ENCODE results near the gene LNX2.
A peak's percentile ranks its signal among the peaks of the same experiment; 100 is the strongest.

The LNX2 gene

GRCh38 chr13:27620377-27621115 lies at the start of gene LNX2 (continued):
- 0 out of 2 replicates have a peak, but pooled peaks have one; percentile 76 for TF ChIP-seq ZNF501 (tag by site-specific recombination; IDR thresholded peaks at IDR 0.05)
- TF ChIP-seq ZBTB7A (tag by site-specific recombination; IDR thresholded peaks at IDR 0.05; ENCODE audit: low read depth), result no peak; the same call in 1 of the 2 replicates
- peak; percentile 85 for TF ChIP-seq ZBTB26 (tag by site-specific recombination; optimal IDR thresholded peaks at IDR 0.05)
- TF ChIP-seq ZNF2 (tag by site-specific recombination; IDR thresholded peaks at IDR 0.05), result peak; percentile 73; the same call in 1 of the 2 replicates
- TF ChIP-seq MEIS1 (CRISPR knock-in tag; IDR thresholded peaks at IDR 0.05; ENCODE audit: borderline replicate concordance), result no peak
- no peak for TF ChIP-seq ZNF529 (tag by site-specific recombination; IDR thresholded peaks at IDR 0.05; ENCODE audit: insufficient replicate concordance)
- TF ChIP-seq ZNF707 (tag by site-specific recombination; IDR thresholded peaks at IDR 0.05), result no peak
- no peak for TF ChIP-seq ELK4 (IDR thresholded peaks at IDR 0.05; ENCODE audit: borderline replicate concordance, low read depth, low read length)
- peak; percentile 20; the same call in 1 of the 2 replicates for TF ChIP-seq ZNF76 (tag by site-specific recombination; IDR thresholded peaks at IDR 0.05; ENCODE audit: borderline replicate concordance, low read depth)
- no peak for TF ChIP-seq ZNF785 (tag by site-specific recombination; IDR thresholded peaks at IDR 0.05)
- TF ChIP-seq ZNF23 (tag by site-specific recombination; IDR thresholded peaks at IDR 0.05; ENCODE audit: borderline replicate concordance), result no peak
- TF ChIP-seq ZNF146 (tag by site-specific recombination; IDR thresholded peaks at IDR 0.05), result peak; percentile 29; the same call in 1 of the 2 replicates
- no peak for TF ChIP-seq ZNF350 (tag by site-specific recombination; IDR thresholded peaks at IDR 0.05)
- TF ChIP-seq ZNF558 (tag by site-specific recombination; IDR thresholded peaks at IDR 0.05), result no peak
- no peak for TF ChIP-seq ZNF426 (tag by site-specific recombination; IDR thresholded peaks at IDR 0.05)
- no peak for TF ChIP-seq ZNF148 (tag by site-specific recombination; IDR thresholded peaks at IDR 0.05; ENCODE audit: borderline replicate concordance)
- peak; percentile 72; the same call in 1 of the 2 replicates for TF ChIP-seq ZBTB10 (tag by site-specific recombination; IDR thresholded peaks at IDR 0.05)
- no peak; the same call in none of the 2 replicates for TF ChIP-seq KLF17 (tag by site-specific recombination; IDR thresholded peaks at IDR 0.05)
- 0 out of 2 replicates have a peak, but pooled peaks have one; percentile 47 for TF ChIP-seq ZNF837 (tag by site-specific recombination; IDR thresholded peaks at IDR 0.05)
- no peak for TF ChIP-seq ZNF658 (tag by site-specific recombination; IDR thresholded peaks at IDR 0.05)
- peak; percentile 86; the same call in 1 of the 2 replicates for TF ChIP-seq SCRT1 (tag by site-specific recombination; IDR thresholded peaks at IDR 0.05; ENCODE audit: borderline replicate concordance)
- TF ChIP-seq ZNF19 (tag by site-specific recombination; IDR thresholded peaks at IDR 0.05; ENCODE audit: low read depth), result no peak
- peak; percentile 52 for TF ChIP-seq ZNF600 (tag by site-specific recombination; IDR thresholded peaks at IDR 0.05)
- TF ChIP-seq ZNF777 (tag by site-specific recombination; IDR thresholded peaks at IDR 0.05; ENCODE audit: borderline replicate concordance), result peak; percentile 67; the same call in 1 of the 2 replicates
- no peak for TF ChIP-seq BCL6B (tag by site-specific recombination; IDR thresholded peaks at IDR 0.05)
- 0 out of 2 replicates have a peak, but pooled peaks have one; percentile 42 for TF ChIP-seq BCL11B (tag by site-specific recombination; IDR thresholded peaks at IDR 0.05; ENCODE audit: low read depth)
- no peak for TF ChIP-seq ZNF48 (tag by site-specific recombination; IDR thresholded peaks at IDR 0.05)
- no peak for TF ChIP-seq ZNF701 (tag by site-specific recombination; IDR thresholded peaks at IDR 0.05)
- TF ChIP-seq YY2 (tag by site-specific recombination; IDR thresholded peaks at IDR 0.05), result no peak
- TF ChIP-seq ZFP37 (tag by site-specific recombination; IDR thresholded peaks at IDR 0.05), result peak; percentile 28; the same call in 1 of the 2 replicates

All from HEK293 (cell line).